Neural progenitor cell (in vitro differentiated cells): ENCODE measurements around the gene ZDHHC14. TPM values are rescaled to one million over a fixed set of nuclear protein-coding genes. Genes with fewer than 3 reads are reported as not detected.
"Not testable (repeated sequence)": the region's sequence is repeated elsewhere in the genome, so short reads cannot be mapped to it uniquely, and the experiment has no call there.

Experiments used
- DNase-seq: peaks from one replicate; pipeline ENCODE4 v3.0.0-alpha.2; 2016; ENCODE audit warnings: low spot score
- H2AFZ ChIP-seq: fragments of 200-600 bp; sonication (generic); replicated peaks from 2 replicates; pipeline ENCODE4 v1.6.1; 2016; ENCODE audit warnings: antibody characterized with exemption
- H3F3A ChIP-seq: fragments of 200-600 bp; sonication (generic); 2 replicates; pipeline ENCODE4 v1.6.1; 2016; ENCODE audit warnings: antibody characterized with exemption, low read depth
- H3K27ac ChIP-seq: fragments of 200-600 bp; sonication (generic); 2 replicates; pipeline ENCODE4 v1.5.1; 2016; ENCODE audit warnings: mild to moderate bottlenecking
- H3K27me3 ChIP-seq: fragments of 200-600 bp; sonication (generic); 2 replicates; pipeline ENCODE4 v1.6.1; 2016; ENCODE audit warnings: mild to moderate bottlenecking, moderate library complexity
- H3K36me3 ChIP-seq: fragments of 200-600 bp; sonication (generic); 2 replicates; pipeline ENCODE4 v1.5.1; 2016
- H3K4me1 ChIP-seq: fragments of 200-600 bp; sonication (generic); 2 replicates; pipeline ENCODE4 v1.6.1; 2016; ENCODE audit warnings: mixed run types
- H3K4me2 ChIP-seq: fragments of 200-600 bp; sonication (generic); 2 replicates; pipeline ENCODE4 v1.6.1; 2016
- H3K4me3 ChIP-seq: fragments of 200-600 bp; sonication (generic); 2 replicates; pipeline ENCODE4 v1.5.1; 2016
- H3K79me2 ChIP-seq: fragments of 200-600 bp; sonication (generic); 2 replicates; pipeline ENCODE4 v1.6.1; 2016; ENCODE audit warnings: low read depth
- H3K9ac ChIP-seq: fragments of 200-600 bp; sonication (generic); 2 replicates; pipeline ENCODE4 v1.6.1; 2016
- H3K9me3 ChIP-seq: fragments of 200-600 bp; sonication (generic); 2 replicates; pipeline ENCODE4 v1.5.1; 2016; ENCODE audit warnings: low read depth
- H4K20me1 ChIP-seq: fragments of 200-600 bp; sonication (generic); 2 replicates; pipeline ENCODE4 v1.6.1; 2016; ENCODE audit warnings: low read depth
- H3K27ac Mint-ChIP-seq: 3 replicates; pipeline ENCODE4 v1.8.0; 2021; ENCODE audit warnings: mixed read lengths
- H3K27me3 Mint-ChIP-seq: 2 replicates; pipeline ENCODE4 v1.8.0; 2022; ENCODE audit warnings: low read depth, mild to moderate bottlenecking, inconsistent platforms, moderate library complexity, mixed read lengths; ENCODE audit not compliant: insufficient read depth
- H3K36me3 Mint-ChIP-seq: 3 replicates; pipeline ENCODE4 v1.8.0; 2021; ENCODE audit warnings: mixed read lengths
- H3K4me1 Mint-ChIP-seq: 3 replicates; pipeline ENCODE4 v1.8.0; 2021; ENCODE audit warnings: mixed read lengths
- H3K4me3 Mint-ChIP-seq: 3 replicates; pipeline ENCODE4 v1.8.0; 2021; ENCODE audit warnings: mild to moderate bottlenecking, moderate library complexity, mixed read lengths
- H3K9me3 Mint-ChIP-seq: 3 replicates; pipeline ENCODE4 v1.8.0; 2020; ENCODE audit warnings: mixed read lengths
- EZH2 ChIP-seq: fragments of 200-600 bp; sonication (generic); IDR thresholded peaks from 2 replicates; pipeline ENCODE4 v1.6.1; 2017; ENCODE audit warnings: antibody characterized with exemption, mild to moderate bottlenecking, moderate library complexity
- EZH2phosphoT487 ChIP-seq: fragments of 200-600 bp; sonication (generic); IDR thresholded peaks from 2 replicates; pipeline ENCODE4 v1.6.1; 2017; ENCODE audit warnings: antibody characterized with exemption
- total RNA-seq: library from RNA; depleted of rRNA; stranded (reverse); fragments of >200 nt; gene quantifications from 2 replicates; pipeline ENCODE4 v1.2.3, GENCODE V29; 2015; ENCODE audit warnings: low replicate concordance
- TF ChIP-seq, protein P1 (sequence below): fragments of 200-600 bp; sonication (generic); IDR thresholded peaks from 2 replicates; pipeline ENCODE4 v1.5.1; 2017; ENCODE audit warnings: antibody characterized with exemption, mild to moderate bottlenecking

The ZDHHC14 gene
- total RNA-seq, 1 donor from 2014 or later: 14.5 TPM

DNA sequence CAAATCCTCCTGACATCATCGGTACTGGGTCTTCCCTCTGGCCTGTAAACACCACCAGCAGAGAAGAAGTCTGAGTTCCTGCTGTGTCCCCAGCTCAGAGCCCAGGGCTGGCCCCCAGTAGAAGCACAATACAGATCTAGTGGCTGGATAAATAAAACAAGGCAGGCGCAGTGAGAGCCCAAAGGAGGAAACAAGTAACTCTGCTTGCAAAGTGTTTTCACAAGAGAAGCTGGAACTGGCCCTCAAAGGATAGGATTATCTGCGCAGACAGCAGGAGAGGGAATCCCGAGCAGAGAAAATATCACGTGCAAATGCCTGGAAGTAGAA lies 205.1 kb downstream of the ZDHHC14 start:
- H3K27ac Mint-ChIP-seq: peak overlapping the region; percentile 8
- H3K9me3 Mint-ChIP-seq: peaks cover 15% of the 10 kb centered on the region
- no peaks in the 10 kb centered on the region for H4K20me1 ChIP-seq
- peak; percentile 59 for DNase-seq
- H3K4me3 Mint-ChIP-seq: no peak overlapping the region
- H3F3A ChIP-seq: peaks cover 19% of the 10 kb centered on the region
- H3K27ac ChIP-seq: peak overlapping the region; percentile 60
- H3K79me2 ChIP-seq: no peaks in the 10 kb centered on the region
- H3K4me3 ChIP-seq: no peak overlapping the region
- H3K9ac ChIP-seq: no peak overlapping the region
- peaks cover 8% of the 10 kb centered on the region for H3K4me1 Mint-ChIP-seq
- no peaks in the 10 kb centered on the region for H3K27me3 ChIP-seq
- peaks cover 23% of the 10 kb centered on the region for H3K4me1 ChIP-seq
- H3K27me3 Mint-ChIP-seq: peaks cover 3% of the 10 kb centered on the region
- TF ChIP-seq, protein P1, sequence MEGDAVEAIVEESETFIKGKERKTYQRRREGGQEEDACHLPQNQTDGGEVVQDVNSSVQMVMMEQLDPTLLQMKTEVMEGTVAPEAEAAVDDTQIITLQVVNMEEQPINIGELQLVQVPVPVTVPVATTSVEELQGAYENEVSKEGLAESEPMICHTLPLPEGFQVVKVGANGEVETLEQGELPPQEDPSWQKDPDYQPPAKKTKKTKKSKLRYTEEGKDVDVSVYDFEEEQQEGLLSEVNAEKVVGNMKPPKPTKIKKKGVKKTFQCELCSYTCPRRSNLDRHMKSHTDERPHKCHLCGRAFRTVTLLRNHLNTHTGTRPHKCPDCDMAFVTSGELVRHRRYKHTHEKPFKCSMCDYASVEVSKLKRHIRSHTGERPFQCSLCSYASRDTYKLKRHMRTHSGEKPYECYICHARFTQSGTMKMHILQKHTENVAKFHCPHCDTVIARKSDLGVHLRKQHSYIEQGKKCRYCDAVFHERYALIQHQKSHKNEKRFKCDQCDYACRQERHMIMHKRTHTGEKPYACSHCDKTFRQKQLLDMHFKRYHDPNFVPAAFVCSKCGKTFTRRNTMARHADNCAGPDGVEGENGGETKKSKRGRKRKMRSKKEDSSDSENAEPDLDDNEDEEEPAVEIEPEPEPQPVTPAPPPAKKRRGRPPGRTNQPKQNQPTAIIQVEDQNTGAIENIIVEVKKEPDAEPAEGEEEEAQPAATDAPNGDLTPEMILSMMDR: no peak
- TF ChIP-seq EZH2phosphoT487 (no peak), EZH2 (no peak)
- no peaks in the 10 kb centered on the region for H3K9me3 ChIP-seq
- no peak overlapping the region for H2AFZ ChIP-seq
- peaks cover 5% of the 10 kb centered on the region for H3K36me3 Mint-ChIP-seq
- H3K36me3 ChIP-seq: no peaks in the 10 kb centered on the region
- H3K4me2 ChIP-seq: peak overlapping the region; percentile 63

GRCh38 chr6:157586476-157587126 lies 205.6 kb downstream of the ZDHHC14 start:
- Mint-ChIP-seq H3K4me3 (no peak overlapping the region), H3K27me3 (peaks cover 3% of the 10 kb centered on the region), H3K9me3 (peaks cover 17% of the 10 kb centered on the region), H3K36me3 (peaks cover 5% of the 10 kb centered on the region), H3K4me1 (peaks cover 8% of the 10 kb centered on the region), H3K27ac (peak overlapping the region; percentile 8)
- H2AFZ ChIP-seq: no peak overlapping the region
- H3K4me2 ChIP-seq: peak overlapping the region; percentile 63
- peaks cover 19% of the 10 kb centered on the region for H3F3A ChIP-seq
- H3K4me1 ChIP-seq: peaks cover 23% of the 10 kb centered on the region
- H3K36me3 ChIP-seq: no peaks in the 10 kb centered on the region
- TF ChIP-seq EZH2 (no peak), EZH2phosphoT487 (no peak)
- TF ChIP-seq, protein P1: no peak
- no peak overlapping the region for H3K4me3 ChIP-seq
- no peaks in the 10 kb centered on the region for H3K9me3 ChIP-seq
- H3K79me2 ChIP-seq: no peaks in the 10 kb centered on the region
- no peak overlapping the region for H3K9ac ChIP-seq
- H4K20me1 ChIP-seq: no peaks in the 10 kb centered on the region
- peak overlapping the region; percentile 60 for H3K27ac ChIP-seq
- no peaks in the 10 kb centered on the region for H3K27me3 ChIP-seq
- no peak for DNase-seq

DNA sequence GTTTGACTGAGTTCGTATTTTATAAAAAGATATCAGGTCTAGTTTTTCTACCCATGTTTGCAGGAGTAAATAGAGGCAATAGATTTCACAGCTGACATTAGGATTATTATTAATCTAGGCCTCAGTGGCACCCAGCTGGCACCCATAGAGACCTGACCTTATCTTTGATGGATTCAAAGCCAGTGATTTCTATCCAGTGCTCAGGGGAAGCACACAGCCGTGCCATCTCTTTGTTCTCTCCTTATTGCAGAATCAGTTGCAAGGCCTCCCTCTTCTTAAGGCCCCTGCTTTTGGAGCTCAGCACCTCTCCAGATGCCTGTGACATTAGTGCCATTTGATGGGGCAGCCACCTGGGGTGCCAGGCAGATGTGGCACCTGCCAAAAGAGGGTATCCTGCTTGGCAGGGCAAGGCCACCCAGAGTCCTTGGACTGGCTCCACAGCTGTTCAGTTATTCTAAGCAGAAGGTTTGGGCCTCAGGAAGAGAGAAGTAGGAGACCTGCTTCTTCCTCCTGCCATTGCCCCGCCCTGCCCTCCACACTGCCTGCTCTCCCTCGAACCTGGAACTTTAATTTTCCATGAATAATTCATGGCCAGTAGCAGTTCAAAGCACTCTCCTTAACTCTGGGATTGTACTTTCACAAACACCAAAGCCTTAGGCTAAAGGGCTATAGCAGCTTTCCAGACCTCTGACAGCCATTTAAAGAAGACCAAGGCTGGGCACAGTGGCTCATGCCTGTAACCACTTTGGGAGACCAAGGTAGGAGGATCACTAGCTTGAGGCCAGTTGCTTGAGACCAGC lies 206.3 kb downstream of the ZDHHC14 start:
- H3K27me3 ChIP-seq: no peaks in the 10 kb centered on the region
- Mint-ChIP-seq H3K9me3 (peaks cover 18% of the 10 kb centered on the region), H3K27me3 (peaks cover 5% of the 10 kb centered on the region), H3K27ac (no peak overlapping the region), H3K4me1 (peaks cover 8% of the 10 kb centered on the region), H3K36me3 (peaks cover 5% of the 10 kb centered on the region), H3K4me3 (no peak overlapping the region)
- no peak overlapping the region for H3K4me2 ChIP-seq
- H3K9ac ChIP-seq: no peak overlapping the region
- H3F3A ChIP-seq: peaks cover 19% of the 10 kb centered on the region
- no peaks in the 10 kb centered on the region for H4K20me1 ChIP-seq
- H3K4me3 ChIP-seq: no peak overlapping the region
- no peak for DNase-seq
- no peak overlapping the region for H3K27ac ChIP-seq
- H2AFZ ChIP-seq: no peak overlapping the region
- no peaks in the 10 kb centered on the region for H3K9me3 ChIP-seq
- H3K79me2 ChIP-seq: no peaks in the 10 kb centered on the region
- TF ChIP-seq EZH2 (no peak), EZH2phosphoT487 (no peak)
- TF ChIP-seq, protein P1: no peak
- H3K36me3 ChIP-seq: no peaks in the 10 kb centered on the region
- H3K4me1 ChIP-seq: peaks cover 23% of the 10 kb centered on the region

- H3K36me3 Mint-ChIP-seq, H3K4me3 ChIP-seq, H3K4me2 ChIP-seq, H3K9ac ChIP-seq, H3K27me3 Mint-ChIP-seq, H3K27me3 ChIP-seq, H3K9me3 ChIP-seq, H4K20me1 ChIP-seq, H3K27ac Mint-ChIP-seq, H3K27ac ChIP-seq, H2AFZ ChIP-seq, H3K4me3 Mint-ChIP-seq, H3K79me2 ChIP-seq, H3K36me3 ChIP-seq, DNase-seq: not testable (repeated sequence)
- peaks cover 18% of the 10 kb centered on the region for H3K9me3 Mint-ChIP-seq
- peaks cover 14% of the 10 kb centered on the region for H3K4me1 Mint-ChIP-seq
- Histone ChIP-seq H3F3A (peaks cover 13% of the 10 kb centered on the region), H3K4me1 (peaks cover 18% of the 10 kb centered on the region)
Measured at GRCh38 chr6:157590654-157591053, 209.7 kb downstream of the ZDHHC14 start.
